Measurements from ENCODE around the gene CDH5.

Gene CDH5

DNA sequence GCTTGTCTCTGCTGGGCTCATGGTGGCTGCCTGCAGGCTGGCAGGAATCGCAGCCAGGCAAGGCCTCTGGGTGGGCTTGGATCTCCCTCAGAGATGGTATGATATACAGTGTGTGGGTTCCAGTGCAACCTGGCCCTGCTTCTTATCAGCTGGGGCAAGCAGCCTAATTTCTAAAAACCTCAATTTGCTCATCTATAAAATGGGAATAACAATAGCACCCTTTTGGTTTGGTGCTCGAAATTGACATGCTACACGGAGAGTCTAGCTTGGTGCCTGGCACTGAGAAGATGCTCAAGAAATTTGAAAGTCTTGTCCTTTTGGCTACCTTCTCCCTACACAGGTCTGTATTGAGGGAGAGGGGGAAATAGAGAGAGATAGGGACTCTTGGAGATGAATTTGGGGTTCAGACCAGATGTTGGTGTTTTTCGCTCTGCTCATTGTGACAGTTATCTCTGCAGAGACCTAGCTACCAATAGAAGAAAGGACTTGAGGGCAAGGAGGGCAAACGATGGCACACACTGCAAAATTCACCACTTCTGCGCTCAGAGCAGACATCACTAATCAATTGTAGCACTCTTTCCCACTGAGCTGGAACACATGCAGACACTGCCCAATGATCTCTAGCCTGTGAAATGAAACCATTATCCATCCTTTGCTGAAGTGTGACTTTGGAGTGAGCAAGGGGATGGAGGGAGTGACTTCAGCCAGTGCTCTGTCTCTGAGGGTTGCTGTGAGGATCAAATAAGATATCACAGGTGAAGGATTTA is 76.2 kb downstream of the CDH5 start:
- no peak overlapping the region for H2BK5ac ChIP-seq (ENCODE audit: low read length)
- H3K9ac ChIP-seq (ENCODE audit: low read length), result no peak overlapping the region
- H3K36me3 ChIP-seq (ENCODE audit: control insufficient read depth, insufficient read depth, low read length), result no peaks in the 10 kb centered on the region
- no peak overlapping the region for H2BK15ac ChIP-seq (replicated peaks; ENCODE audit: low read depth)
- no peak overlapping the region for H4K8ac ChIP-seq (ENCODE audit: low read depth, low read length)
- H2BK120ac ChIP-seq (ENCODE audit: low read depth, low read length), result no peak overlapping the region
- H4K5ac ChIP-seq (ENCODE audit: low read length), result no peak overlapping the region
- no peak overlapping the region for H2AK5ac ChIP-seq (ENCODE audit: low read length)
- H3K4ac ChIP-seq (ENCODE audit: low read depth, low read length), result no peak overlapping the region
- H3K27ac ChIP-seq (ENCODE audit: low read depth, low read length), result no peak overlapping the region
- H3K56ac ChIP-seq (ENCODE audit: low read length), result no peak overlapping the region
- H3K4me2 ChIP-seq (ENCODE audit: low read length), result no peak overlapping the region
- no peak overlapping the region for H3K4me3 ChIP-seq (ENCODE audit: low read length)
- no peaks in the 10 kb centered on the region for H3K27me3 ChIP-seq (ENCODE audit: insufficient read depth, low read length, poor library complexity)
- H3K79me1 ChIP-seq (ENCODE audit: low read length), result no peaks in the 10 kb centered on the region
- H3K23ac ChIP-seq (ENCODE audit: low read length), result no peak overlapping the region
- H3K4me1 ChIP-seq (ENCODE audit: control insufficient read depth, low read depth, low read length), result no peaks in the 10 kb centered on the region
- H3K18ac ChIP-seq (ENCODE audit: low read length), result no peak overlapping the region
- no peaks in the 10 kb centered on the region for H3K79me2 ChIP-seq (ENCODE audit: control insufficient read depth, insufficient read depth, low read length)
- no peak for DNase-seq
- WGBS (ENCODE audit: extremely low coverage, insufficient coverage, low lambda C conversion rate), result no CpG with 5 or more reads among the region's 6 CpGs

GRCh38 chr16:66443269-66443652 is 76.8 kb downstream of the CDH5 start:
- Histone ChIP-seq H3K79me2 (ENCODE audit: control insufficient read depth, insufficient read depth, low read length) (no peaks in the 10 kb centered on the region), H2BK5ac (ENCODE audit: low read length) (no peak overlapping the region), H3K4me2 (ENCODE audit: low read length) (no peak overlapping the region), H3K4me3 (ENCODE audit: low read length) (no peak overlapping the region), H3K79me1 (ENCODE audit: low read length) (no peaks in the 10 kb centered on the region), H3K4me1 (ENCODE audit: control insufficient read depth, low read depth, low read length) (no peaks in the 10 kb centered on the region), H3K23ac (ENCODE audit: low read length) (no peak overlapping the region), H3K36me3 (ENCODE audit: control insufficient read depth, insufficient read depth, low read length) (no peaks in the 10 kb centered on the region), H3K18ac (ENCODE audit: low read length) (no peak overlapping the region), H3K56ac (ENCODE audit: low read length) (no peak overlapping the region), H4K8ac (ENCODE audit: low read depth, low read length) (no peak overlapping the region), H2BK15ac (replicated peaks; ENCODE audit: low read depth) (no peak overlapping the region), H2BK120ac (ENCODE audit: low read depth, low read length) (no peak overlapping the region), H3K27ac (ENCODE audit: low read depth, low read length) (no peak overlapping the region), H3K27me3 (ENCODE audit: insufficient read depth, low read length, poor library complexity) (no peaks in the 10 kb centered on the region), H3K9ac (ENCODE audit: low read length) (no peak overlapping the region), H2AK5ac (ENCODE audit: low read length) (no peak overlapping the region), H4K5ac (ENCODE audit: low read length) (no peak overlapping the region), H3K4ac (ENCODE audit: low read depth, low read length) (no peak overlapping the region)
- DNase-seq, result no peak
- WGBS (ENCODE audit: extremely low coverage, insufficient coverage, low lambda C conversion rate), result no CpG with 5 or more reads among the region's 3 CpGs

GRCh38 chr16:66444049-66444481 is 77.6 kb downstream of the CDH5 start:
- Histone ChIP-seq H2BK120ac (ENCODE audit: low read depth, low read length) (no peak overlapping the region), H4K8ac (ENCODE audit: low read depth, low read length) (no peak overlapping the region), H3K36me3 (ENCODE audit: control insufficient read depth, insufficient read depth, low read length) (no peaks in the 10 kb centered on the region), H2BK15ac (replicated peaks; ENCODE audit: low read depth) (no peak overlapping the region), H2BK5ac (ENCODE audit: low read length) (no peak overlapping the region), H3K27me3 (ENCODE audit: insufficient read depth, low read length, poor library complexity) (no peaks in the 10 kb centered on the region), H4K5ac (ENCODE audit: low read length) (no peak overlapping the region), H3K56ac (ENCODE audit: low read length) (no peak overlapping the region), H3K4me1 (ENCODE audit: control insufficient read depth, low read depth, low read length) (no peaks in the 10 kb centered on the region), H3K4me2 (ENCODE audit: low read length) (no peak overlapping the region), H3K4me3 (ENCODE audit: low read length) (no peak overlapping the region), H3K4ac (ENCODE audit: low read depth, low read length) (no peak overlapping the region), H3K18ac (ENCODE audit: low read length) (no peak overlapping the region), H3K9ac (ENCODE audit: low read length) (no peak overlapping the region), H3K79me2 (ENCODE audit: control insufficient read depth, insufficient read depth, low read length) (no peaks in the 10 kb centered on the region), H3K27ac (ENCODE audit: low read depth, low read length) (no peak overlapping the region), H3K79me1 (ENCODE audit: low read length) (no peaks in the 10 kb centered on the region), H3K23ac (ENCODE audit: low read length) (no peak overlapping the region), H2AK5ac (ENCODE audit: low read length) (no peak overlapping the region)
- no CpG with 5 or more reads among the region's 3 CpGs for WGBS (ENCODE audit: extremely low coverage, insufficient coverage, low lambda C conversion rate)
- peak; percentile 49 for DNase-seq

GRCh38 chr16:66446737-66447136 is 80.2 kb downstream of the CDH5 start:
- Histone ChIP-seq H3K27me3 (ENCODE audit: insufficient read depth, low read length, poor library complexity) (no peaks in the 10 kb centered on the region), H3K79me1 (ENCODE audit: low read length) (no peaks in the 10 kb centered on the region), H3K4me1 (ENCODE audit: control insufficient read depth, low read depth, low read length) (no peaks in the 10 kb centered on the region), H3K4me3 (ENCODE audit: low read length) (no peak overlapping the region), H3K23ac (ENCODE audit: low read length) (no peak overlapping the region), H3K9ac (ENCODE audit: low read length) (no peak overlapping the region), H2AK5ac (ENCODE audit: low read length) (no peak overlapping the region), H3K36me3 (ENCODE audit: control insufficient read depth, insufficient read depth, low read length) (no peaks in the 10 kb centered on the region), H4K8ac (ENCODE audit: low read depth, low read length) (no peak overlapping the region), H3K27ac (ENCODE audit: low read depth, low read length) (no peak overlapping the region), H3K4me2 (ENCODE audit: low read length) (no peak overlapping the region), H2BK15ac (replicated peaks; ENCODE audit: low read depth) (no peak overlapping the region), H2BK5ac (ENCODE audit: low read length) (no peak overlapping the region), H3K56ac (ENCODE audit: low read length) (no peak overlapping the region), H3K79me2 (ENCODE audit: control insufficient read depth, insufficient read depth, low read length) (no peaks in the 10 kb centered on the region), H2BK120ac (ENCODE audit: low read depth, low read length) (no peak overlapping the region), H3K4ac (ENCODE audit: low read depth, low read length) (no peak overlapping the region), H3K18ac (ENCODE audit: low read length) (no peak overlapping the region), H4K5ac (ENCODE audit: low read length) (no peak overlapping the region)
- no peak for DNase-seq
- WGBS (ENCODE audit: extremely low coverage, insufficient coverage, low lambda C conversion rate), result no CpG with 5 or more reads among the region's 1 CpG

DNA sequence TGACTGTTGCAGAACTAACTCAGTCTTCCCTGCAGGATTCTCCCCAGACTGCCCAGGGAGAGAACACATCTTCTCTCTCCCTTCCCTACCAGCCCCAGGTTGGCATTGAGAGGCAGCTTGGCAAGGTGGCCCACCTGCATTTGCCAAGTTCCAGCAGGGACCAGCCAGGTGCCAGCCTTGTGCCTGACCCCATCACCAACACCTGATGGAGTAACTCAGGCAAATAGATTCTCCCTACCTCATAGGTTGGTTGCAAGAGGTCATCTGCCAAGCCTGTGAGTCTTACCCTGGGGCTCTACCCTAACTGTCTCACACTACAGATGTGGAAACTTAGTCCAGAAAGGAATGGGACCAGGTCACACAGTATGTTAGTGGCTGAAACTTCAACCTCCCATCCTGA is 81.0 kb downstream of the CDH5 start:
- H3K4me3 ChIP-seq (ENCODE audit: low read length), result no peak overlapping the region
- DNase-seq, result no peak
- H3K4ac ChIP-seq (ENCODE audit: low read depth, low read length), result no peak overlapping the region
- H3K56ac ChIP-seq (ENCODE audit: low read length), result no peak overlapping the region
- H2BK5ac ChIP-seq (ENCODE audit: low read length), result no peak overlapping the region
- H2BK120ac ChIP-seq (ENCODE audit: low read depth, low read length), result no peak overlapping the region
- no peak overlapping the region for H2AK5ac ChIP-seq (ENCODE audit: low read length)
- H3K4me2 ChIP-seq (ENCODE audit: low read length), result no peak overlapping the region
- no peak overlapping the region for H3K23ac ChIP-seq (ENCODE audit: low read length)
- no peak overlapping the region for H3K9ac ChIP-seq (ENCODE audit: low read length)
- no peak overlapping the region for H3K27ac ChIP-seq (ENCODE audit: low read depth, low read length)
- H3K79me1 ChIP-seq (ENCODE audit: low read length), result no peaks in the 10 kb centered on the region
- H3K18ac ChIP-seq (ENCODE audit: low read length), result no peak overlapping the region
- H4K5ac ChIP-seq (ENCODE audit: low read length), result no peak overlapping the region
- no peaks in the 10 kb centered on the region for H3K27me3 ChIP-seq (ENCODE audit: insufficient read depth, low read length, poor library complexity)
- no peak overlapping the region for H2BK15ac ChIP-seq (replicated peaks; ENCODE audit: low read depth)
- H3K36me3 ChIP-seq (ENCODE audit: control insufficient read depth, insufficient read depth, low read length), result no peaks in the 10 kb centered on the region
- H3K79me2 ChIP-seq (ENCODE audit: control insufficient read depth, insufficient read depth, low read length), result no peaks in the 10 kb centered on the region
- no peaks in the 10 kb centered on the region for H3K4me1 ChIP-seq (ENCODE audit: control insufficient read depth, low read depth, low read length)
- no peak overlapping the region for H4K8ac ChIP-seq (ENCODE audit: low read depth, low read length)

- no peak overlapping the region for H3K18ac ChIP-seq (ENCODE audit: low read length)
- H2AK5ac ChIP-seq (ENCODE audit: low read length), result no peak overlapping the region
- H3K36me3 ChIP-seq (ENCODE audit: control insufficient read depth, insufficient read depth, low read length), result no peaks in the 10 kb centered on the region
- H3K4ac ChIP-seq (ENCODE audit: low read depth, low read length), result no peak overlapping the region
- no peak overlapping the region for H4K5ac ChIP-seq (ENCODE audit: low read length)
- H2BK15ac ChIP-seq (replicated peaks; ENCODE audit: low read depth), result no peak overlapping the region
- H3K23ac ChIP-seq (ENCODE audit: low read length), result no peak overlapping the region
- H3K4me3 ChIP-seq (ENCODE audit: low read length), result no peak overlapping the region
- no peak overlapping the region for H2BK5ac ChIP-seq (ENCODE audit: low read length)
- no peaks in the 10 kb centered on the region for H3K27me3 ChIP-seq (ENCODE audit: insufficient read depth, low read length, poor library complexity)
- no peak for DNase-seq
- no peak overlapping the region for H3K9ac ChIP-seq (ENCODE audit: low read length)
- H3K27ac ChIP-seq (ENCODE audit: low read depth, low read length), result no peak overlapping the region
- H3K79me1 ChIP-seq (ENCODE audit: low read length), result no peaks in the 10 kb centered on the region
- no peaks in the 10 kb centered on the region for H3K4me1 ChIP-seq (ENCODE audit: control insufficient read depth, low read depth, low read length)
- WGBS (ENCODE audit: extremely low coverage, insufficient coverage, low lambda C conversion rate), result no CpG with 5 or more reads among the region's 3 CpGs
- no peaks in the 10 kb centered on the region for H3K79me2 ChIP-seq (ENCODE audit: control insufficient read depth, insufficient read depth, low read length)
- no peak overlapping the region for H3K56ac ChIP-seq (ENCODE audit: low read length)
- H3K4me2 ChIP-seq (ENCODE audit: low read length), result no peak overlapping the region
- no peak overlapping the region for H2BK120ac ChIP-seq (ENCODE audit: low read depth, low read length)
- no peak overlapping the region for H4K8ac ChIP-seq (ENCODE audit: low read depth, low read length)
These were observed 85.1 kb downstream of the CDH5 start for GRCh38 chr16:66451548-66451947.

Data from mesendoderm (in vitro differentiated cells).